Activated CD4-positive, alpha-beta T cell treated with anti-CD3 and anti-CD28 coated beads, Interleukin-2, amount 50 U/mL, for 48 hours (primary cell): ENCODE measurements around the gene NPTX1.

Source experiments
- DNase-seq, 2 experiments: peaks; one replicate each; pipeline ENCODE4 v3.0.0-alpha.2; 2020

Gene NPTX1

DNA sequence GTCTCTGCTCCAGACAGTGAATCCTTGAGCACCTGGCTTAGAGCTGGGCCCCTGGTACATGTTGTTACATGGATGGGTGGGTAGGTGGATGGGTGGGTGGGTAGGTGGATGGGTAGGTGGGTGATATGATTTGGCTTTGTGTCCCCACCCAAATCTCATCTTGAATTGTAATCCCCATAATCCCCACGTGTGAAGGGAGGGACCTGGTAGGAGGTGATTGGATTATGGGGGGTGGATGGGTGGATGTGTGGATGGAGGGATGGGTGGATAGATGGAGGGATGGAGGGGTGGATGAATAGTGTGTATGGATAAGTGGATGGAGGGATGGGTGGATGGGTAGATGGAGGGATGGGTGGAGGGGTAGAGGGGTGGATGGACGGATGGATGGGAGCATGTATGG, 26.6 kb upstream of the NPTX1 start:
- no peak for DNase-seq

DNA sequence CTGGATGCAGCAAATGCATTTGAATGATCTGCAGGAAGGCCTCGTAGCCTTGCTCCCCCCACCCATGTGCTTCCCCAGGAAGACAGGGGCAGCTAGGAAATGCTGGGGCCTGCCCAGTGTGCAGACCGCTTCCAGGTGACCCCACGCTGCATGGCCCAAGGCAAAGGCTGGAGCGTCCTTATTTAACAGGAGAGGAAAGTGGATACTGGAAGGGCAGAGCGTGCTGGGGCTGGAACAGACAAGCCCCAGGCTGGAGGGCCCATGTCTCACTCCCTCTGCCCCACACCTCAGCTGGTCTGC, 26.1 kb upstream of the NPTX1 start:
- DNase-seq: no peak

DNA sequence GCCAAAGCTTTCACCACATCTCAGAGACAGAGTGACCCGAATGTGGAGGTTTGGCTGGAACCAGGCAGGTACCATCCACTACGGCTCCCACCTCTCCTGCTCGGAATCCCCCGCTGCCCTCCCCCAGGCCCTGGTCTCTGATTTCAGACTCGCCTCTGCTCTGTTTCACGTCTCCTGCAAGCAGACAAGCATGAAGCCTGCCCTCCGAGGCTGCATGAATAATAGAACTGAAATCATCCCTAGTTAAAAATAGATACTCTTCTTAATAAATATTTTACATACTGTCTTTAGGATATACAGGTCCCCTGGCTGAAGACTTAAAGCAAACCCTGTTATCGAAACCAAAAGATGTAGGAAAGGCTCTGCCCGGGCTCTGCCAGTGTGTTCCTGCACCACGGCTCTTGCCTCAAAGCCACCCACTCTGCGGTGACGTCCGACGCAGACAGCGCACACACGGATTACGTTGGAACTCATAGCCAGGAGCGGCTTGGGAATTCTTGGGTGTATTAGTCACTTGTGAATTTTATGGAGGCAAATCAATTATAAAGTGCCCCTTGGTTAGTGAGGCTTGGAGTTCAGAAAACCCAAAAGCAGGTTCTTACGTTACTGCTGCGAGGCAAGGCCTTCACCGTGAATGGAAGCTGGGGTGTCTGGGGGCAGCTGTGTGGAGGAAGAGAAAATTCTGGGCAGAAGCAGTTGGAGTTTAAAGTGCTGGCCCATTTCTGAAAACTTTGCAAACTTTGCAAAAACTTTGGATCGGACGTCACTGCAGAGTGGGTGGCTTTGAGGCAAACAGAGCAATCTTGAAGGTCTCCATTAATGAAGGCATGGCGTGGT, 25.6 kb upstream of the NPTX1 start:
- no peak for DNase-seq

DNA sequence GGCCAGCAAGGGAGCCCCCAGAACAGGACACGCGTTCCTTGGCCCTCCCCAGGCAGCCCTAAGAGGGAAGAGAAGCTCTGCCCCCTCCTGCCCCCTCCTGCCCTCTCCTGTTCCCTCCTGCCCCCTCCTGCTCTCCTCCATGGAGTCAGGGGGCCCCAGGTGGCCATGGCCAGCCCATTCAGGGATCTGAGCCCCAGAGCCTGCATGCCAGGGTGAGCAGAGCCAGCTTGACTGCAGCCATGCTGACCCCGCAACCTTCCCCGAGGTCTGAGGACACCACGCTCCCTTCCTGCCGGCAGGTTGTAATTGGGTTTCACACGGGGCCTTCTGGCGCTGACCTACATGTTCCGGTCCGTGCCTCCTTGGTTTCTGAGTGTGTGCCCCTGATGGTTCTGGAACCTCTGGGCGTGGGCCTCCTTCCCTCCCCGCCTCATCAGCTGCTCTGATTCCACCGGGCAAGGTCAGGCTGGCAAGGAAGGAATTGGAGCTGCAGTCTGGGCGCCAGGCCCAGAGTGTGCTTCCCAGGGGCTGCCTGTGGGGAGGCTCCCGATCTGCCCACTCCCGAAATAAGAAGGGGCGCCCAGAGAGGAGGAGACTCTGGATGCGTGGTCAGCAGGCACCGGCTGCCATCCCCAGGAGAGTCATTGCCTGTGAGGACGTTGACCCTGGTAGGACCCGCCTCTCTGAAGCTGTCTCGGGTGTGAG, 23.7 kb upstream of the NPTX1 start:
- no peak for DNase-seq

DNA sequence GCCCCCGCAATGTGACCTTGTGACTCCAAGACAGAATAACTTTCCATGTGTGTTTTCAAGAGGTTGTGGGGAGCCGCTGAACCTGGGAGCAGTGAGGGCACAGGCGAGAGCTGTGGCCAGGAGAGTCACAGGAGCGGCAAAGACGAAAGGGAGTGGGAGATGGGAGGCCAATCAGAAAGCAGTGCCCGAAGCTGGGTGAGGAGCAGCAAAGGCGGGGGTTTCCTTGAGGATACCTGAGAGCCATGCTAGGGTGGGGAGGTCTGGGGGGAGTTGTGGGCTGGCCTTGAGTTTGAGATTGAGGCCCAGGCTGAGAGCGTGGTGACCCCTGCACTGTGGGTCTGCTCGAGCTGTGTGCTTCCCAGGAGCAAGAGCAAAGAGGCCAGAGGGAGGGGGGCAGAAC, 23.2 kb upstream of the NPTX1 start:
- DNase-seq: no peak

DNA sequence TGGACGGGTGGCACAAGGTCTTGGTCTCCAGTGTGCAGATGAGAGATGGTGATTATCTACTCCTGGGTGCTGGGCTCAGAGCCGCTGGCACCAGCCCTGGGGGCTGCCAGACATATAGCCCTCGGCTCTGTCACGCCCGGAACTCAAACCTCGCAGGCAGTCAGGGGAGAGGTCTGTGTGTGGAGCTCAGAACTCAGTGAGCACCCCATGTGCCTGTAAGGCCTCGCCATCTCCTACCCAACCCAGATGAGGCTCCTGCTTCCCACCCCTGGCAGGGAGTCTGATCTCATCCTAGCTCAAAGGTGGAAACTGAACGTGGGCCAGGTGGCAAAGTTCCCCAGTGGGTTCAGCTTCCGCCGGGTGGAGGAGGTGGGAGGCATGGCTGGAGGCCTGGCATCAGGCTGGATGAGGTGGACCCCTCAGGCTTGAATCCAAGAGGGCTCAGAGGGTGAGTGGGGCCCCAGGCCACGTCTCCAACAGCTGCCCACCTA, 22.6 kb upstream of the NPTX1 start:
- no peak for DNase-seq

DNA sequence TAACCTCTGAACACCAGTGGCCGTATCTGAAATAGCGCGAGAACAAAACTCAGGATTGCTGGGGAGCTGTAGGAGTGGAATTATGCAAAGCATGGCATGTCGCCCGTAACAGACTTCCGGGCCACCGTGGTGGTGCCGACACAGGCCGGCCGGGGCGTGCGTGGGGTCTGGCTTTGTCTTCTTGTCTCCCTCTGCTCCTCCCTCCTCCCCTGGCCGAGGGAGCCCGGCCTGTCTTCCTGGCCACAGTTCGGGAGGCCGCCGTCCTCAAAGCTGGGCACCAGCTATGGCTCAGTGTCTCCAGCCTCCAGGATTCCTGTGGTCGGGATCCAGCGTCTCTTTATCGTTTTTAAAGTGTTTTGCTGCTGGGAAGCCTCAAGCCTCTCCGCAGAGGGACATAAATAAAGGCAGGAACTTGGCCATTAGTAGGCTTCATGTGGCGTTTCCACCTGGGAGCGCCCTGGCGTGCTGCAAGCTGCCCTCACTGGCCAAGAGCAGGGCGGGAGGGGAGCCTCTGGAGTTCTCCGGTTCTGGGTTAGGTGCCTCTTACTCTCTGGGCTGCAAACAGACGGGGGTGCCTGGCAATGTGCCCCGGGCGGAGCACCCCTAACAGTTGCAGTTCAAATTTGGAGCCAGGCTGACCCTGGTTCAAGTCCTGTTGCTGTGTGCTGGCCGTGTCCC, 22.0 kb upstream of the NPTX1 start:
- no peak for DNase-seq

DNA sequence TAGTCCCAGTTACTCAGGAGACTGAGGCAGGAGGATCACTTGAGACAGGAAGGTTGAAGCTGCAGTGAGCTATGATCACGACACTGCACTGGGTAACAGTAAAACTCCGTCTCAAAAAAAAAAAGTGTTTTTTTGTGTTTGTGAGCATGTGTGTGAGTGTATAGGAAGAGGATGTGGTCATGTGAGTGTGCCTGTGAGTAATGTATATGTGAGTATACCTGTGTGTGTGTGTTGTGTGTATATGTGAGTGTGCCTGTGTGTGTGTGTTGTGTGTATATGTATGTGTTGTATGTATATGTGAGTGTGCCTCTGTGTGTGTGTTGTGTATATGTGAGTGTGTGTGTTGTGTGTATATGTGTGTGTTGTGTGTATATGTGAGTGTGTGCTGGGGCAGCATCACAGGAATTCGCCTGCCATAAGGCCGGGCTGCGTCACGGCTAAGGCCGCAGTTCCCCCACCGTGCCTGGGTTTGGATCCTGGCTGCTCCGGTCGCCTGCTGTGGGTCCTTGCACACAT, 21.4 kb upstream of the NPTX1 start:
- DNase-seq: no peak

DNA sequence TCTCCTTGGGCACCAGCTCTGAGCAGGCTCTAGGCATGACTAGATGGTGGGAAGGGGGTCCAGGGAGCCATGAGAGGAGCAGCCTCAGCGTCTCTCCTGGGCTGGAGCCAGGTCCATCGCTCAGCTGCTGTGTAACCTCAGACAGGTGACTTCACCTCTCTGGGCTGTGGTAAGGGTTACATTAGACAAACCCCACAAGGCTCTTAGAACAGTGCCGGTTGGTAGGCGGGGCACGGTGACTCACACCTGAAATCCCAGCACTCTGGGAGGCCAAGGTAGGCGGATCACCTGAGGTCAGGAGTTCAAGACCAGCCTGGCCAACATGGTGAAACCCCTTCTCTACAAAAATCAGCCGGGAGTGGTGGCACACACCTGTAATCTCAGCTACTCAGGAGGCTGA, 18.1 kb upstream of the NPTX1 start:
- peak in 1 of 2 experiments; percentile 19 for DNase-seq

DNA sequence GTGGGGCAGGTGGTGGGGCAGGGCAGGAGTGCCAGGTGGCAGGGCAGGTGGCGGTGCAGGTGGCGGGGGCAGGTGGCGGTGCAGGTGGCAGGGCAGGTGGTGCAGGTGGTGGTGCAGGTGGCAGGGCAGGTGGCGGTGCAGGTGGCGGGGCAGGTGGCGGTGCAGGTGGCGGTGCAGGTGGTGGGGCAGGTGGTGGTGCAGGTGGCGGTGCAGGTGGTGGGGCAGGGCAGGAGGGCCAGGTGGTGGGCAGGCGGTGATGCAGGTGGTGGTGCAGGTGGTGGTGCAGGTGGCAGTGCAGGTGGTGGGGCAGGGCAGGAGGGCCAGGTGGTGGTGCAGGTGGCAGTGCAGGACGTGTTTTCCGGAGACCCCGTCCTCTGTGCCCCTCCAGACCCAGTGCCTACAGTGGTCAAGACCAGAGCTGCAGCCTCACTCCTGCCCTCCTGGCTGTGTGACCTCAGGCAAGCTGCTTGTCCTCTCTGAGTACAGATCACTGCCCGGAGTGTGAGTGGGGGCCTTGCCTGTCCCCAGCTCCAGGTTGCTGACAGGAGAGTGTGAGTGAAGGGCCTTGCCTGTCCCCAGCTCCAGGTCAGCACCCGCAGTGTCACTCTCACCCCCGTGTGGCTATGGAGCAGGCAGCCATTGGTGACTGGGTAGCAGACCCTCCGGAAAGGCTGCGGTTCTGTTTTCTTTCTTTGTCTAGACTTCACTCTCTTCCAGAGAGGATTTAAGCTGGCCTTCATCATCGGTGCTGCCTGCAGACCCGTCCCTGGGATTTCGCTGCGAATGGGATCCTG, 16.1 kb upstream of the NPTX1 start:
- no peak for DNase-seq

DNA sequence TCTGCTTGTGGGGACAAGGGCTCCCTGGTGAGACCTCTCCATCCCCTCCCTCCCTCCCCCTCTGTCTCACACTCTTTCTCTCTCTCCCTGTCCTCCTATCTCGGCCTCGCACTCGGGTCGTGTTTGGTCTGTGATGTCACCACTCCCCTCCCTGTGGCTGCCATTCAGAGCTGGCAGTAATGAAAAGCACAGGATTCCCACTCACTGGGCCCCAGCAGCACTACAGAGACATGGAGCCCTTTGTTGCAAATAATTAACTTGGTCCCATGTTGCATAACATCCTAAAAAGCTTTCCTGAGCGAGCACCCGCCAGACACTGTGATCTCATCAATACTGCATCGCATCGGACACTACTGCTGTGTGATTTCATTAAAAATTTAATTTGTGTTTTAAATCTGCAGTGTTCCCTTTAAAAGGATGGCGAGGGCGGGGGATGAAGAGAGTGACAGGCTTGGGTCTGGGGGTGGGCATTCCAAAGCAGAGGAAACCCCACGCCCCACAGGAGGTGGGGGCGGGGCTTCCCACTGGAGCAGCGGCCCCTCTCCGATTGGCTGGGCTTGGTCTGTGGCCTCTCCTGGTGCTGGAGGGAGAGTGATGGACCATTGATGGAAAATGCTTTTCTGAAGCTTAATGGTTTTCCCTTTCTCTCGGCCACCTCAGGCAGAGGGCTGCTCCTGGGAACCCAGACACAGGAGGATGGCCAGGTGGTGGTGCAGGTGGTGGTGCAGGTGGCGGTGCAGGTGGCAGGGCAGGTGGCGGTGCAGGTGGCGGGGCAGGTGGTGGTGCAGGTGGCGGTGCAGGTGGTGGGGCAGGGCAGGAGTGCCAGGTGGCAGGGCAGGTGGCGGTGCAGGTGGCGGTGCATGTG, 15.3 kb upstream of the NPTX1 start:
- no peak for DNase-seq

DNA sequence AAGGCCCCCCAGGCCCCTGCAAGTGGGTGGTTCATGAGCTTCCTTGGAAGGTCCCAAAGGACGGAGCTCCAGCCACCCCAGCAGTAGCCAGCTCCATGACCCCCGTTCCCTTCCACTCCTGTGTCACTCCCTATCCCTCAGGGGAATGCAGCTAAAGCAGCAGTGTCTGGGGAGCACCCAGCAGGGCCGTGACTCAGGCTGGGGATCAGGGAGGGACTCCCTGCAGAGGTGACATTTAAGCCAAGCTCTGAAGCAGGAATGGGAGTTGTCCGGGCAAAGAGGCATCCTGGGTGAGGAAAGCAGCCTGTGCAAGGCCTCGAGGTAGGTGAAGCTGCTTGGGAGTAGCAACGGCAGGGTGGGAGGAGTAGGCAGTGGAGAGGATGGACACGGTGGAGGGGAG, 11.1 kb upstream of the NPTX1 start:
- no peak for DNase-seq

DNA sequence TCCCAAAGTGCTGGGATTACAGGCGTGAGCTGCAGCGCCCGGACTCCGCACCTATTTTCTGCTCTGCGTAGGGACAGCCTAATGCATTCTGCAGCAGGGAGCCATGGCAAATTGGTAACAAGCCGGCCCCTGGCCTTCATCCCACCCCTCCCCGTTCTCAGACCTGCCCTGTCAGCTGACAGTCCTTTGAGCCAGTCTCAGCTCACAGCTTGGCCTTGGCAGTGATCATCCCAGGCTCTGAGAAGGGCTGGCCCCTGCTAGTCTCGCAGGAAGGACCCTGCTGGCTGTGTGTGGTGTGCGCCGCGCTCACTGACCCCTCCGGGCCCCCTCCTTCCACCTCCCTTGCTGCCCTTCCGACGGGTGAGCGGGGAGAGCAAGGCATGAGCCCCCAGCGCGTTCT, 10.3 kb upstream of the NPTX1 start:
- no peak for DNase-seq

DNA sequence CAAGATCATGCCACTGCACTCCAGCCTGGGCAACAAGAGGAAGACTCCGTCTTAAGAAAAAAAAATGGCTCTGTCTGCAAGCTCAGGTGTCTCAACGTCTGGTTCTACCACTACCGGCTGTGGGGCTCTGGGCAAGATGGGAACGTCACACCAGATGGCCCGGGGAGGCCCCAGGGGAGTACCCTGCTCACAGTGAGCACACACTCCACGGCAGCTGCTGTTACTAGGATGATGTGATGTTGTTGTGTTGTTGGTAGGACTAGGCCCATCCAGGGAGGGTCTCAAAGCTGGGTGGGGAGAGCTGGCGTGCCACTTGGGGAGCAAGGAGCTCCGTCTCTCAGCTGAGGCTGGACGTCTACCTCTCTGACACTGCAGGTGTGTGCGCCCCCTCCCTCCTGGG, 9.4 kb upstream of the NPTX1 start:
- no peak for DNase-seq

DNA sequence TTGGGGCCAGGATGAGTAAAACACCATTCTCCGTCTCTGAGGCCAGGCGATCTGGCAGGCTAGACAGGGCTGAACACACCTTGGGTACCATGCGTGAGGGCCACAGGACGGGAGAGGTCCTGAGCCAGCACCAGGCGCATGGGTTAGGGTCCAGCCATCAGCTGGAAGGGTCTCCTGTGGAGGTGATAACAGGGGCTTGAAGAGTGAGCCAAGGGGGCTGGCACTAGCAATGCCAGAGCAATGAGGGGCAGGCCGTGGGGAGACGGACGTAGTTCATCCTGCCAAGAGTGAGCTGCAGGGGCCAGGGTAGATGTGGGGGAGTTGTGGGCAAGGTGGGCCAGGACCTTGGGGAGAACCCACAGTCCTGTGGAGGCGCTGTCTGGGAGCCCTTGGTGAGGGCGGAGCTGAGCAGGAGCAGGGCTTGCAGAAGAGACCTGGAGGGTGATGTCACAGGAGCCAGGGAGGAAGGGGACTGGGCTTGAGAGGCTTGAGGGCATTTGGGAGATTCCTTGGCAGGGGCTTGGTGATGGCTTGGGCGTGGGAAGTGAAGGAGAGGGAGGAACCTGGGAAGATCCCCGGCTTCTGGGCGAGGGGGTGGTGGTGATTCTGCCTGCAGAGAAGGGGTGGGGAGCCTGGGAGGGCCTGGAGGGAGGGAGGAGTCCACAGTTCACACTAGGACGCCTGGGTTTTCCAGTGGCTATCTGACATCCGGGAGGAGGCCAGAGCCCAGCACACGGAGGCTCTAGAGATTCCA, 6.3 kb upstream of the NPTX1 start:
- DNase-seq: no peak

DNA sequence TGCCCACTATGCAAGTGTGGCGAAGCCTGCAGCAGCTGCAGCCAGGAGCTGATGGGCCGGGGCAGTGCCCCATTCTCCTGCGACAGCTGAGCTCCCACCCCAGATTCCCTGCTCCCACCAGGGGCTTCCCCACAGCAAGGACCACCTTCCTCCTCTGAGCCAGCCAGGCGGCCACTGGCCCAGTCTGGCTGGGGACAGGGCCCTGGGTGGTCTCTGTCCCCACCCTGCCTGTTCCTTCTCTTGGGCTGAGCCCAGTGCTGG, 5.6 kb upstream of the NPTX1 start:
- DNase-seq: no peak

DNA sequence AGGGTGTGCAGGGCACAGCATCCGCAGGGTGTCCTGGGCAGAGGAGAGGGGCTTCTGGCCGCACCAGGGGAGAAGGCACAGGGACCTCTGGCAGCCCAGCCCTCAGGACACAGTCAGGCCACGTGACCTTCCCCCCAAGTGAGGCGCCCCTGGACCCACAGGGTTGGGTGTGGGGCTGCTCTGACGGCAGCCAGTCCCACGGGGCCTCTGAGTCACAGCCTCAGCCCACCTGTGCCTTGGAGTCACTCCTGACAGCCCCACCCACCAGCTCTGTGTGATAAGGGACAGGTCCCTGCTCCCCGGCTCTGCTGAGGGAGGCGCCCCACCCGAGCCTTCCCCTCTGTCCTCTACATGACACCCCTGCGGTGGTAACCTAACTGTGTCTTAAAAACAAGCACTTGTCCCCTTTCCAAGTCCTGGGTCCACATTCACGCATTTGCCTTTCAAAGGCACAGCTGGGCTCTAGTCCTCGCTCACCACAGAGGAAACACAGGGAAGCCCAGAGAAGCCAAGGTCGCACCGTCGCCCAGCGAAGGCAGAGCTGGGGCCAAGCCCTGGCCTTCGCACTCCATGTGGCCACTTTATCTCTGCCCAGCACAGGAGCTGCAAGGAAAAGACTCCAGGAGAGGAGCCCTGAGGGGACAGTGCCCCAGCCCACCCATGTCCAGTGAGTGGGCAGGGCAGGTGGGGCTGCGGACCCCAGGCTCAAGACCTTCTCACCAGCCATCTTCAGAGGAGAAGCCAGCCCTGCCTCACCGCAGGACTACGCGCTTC, 5.1 kb upstream of the NPTX1 start:
- no peak for DNase-seq

DNA sequence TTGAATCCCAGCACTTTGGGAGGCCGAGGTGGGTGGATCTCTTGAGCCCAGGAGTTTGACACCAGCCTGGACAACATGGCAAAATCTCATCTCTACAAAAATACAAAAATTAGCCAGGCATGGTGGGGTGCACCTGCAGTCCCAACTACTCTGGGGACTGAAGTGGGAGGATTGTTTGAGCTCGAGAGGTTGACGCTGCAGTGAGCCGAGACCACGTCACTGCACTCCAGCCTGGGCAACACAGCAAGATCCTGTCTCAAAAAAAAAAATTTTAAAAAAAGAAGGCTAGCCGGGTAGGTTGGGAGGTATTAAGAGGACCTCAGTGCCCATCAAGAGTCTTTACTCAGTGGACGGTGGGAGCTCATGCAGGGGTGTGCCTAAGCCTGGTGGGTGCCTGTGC, 3.8 kb upstream of the NPTX1 start:
- no peak for DNase-seq

DNA sequence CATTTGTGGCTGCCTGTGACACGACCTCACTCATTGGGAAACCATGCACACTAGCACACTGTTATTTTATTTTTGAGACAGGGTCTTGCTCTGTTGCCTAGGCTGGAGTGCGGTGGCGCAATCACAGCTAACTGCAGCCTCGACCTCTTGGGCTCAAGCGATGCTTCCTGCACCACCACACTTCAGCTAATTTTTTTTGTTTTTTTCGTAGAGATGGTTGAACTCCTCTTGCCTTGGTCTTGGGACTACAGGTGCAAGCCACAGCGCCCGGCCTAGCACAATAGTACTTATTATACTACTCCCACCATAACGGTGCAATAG, 2.8 kb upstream of the NPTX1 start:
- DNase-seq: no peak

DNA sequence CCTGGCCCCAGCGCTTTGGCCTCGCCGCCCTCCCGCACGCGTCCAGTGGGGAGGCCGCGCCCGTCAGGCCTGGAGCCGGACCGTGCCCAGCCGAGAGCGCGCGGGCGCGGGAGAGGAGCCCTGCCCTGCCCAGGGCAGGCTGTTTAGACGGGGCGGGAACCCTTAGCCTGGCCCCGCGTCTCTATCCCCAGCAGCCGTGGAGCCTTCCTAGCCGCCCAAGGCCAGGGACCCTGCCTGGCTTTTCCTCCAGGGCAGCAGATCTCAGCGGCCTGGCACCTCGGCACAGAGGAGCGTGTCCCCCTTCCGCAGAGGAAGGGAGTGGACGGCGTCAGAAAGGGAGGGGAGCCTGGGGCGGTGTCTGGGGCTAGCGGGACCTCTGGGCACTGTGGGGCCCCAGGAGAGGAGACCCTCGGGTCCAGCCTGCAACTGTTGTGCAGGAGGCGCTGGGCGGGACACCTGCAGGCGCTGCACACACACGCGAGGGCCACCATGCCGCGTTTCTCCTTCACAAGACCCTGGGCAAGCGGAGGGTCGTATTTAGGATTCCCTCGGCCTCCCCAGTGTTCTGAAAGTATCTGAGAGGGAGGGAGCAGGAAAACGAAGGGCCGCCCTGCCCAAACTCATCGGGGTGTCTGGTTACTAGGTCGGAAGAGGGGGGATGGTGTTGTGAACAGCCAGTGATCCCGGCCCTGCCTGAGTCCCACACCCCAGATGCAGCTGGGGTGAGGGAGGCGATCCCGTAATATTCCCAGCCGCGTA, 2.3 kb upstream of the NPTX1 start:
- peak; percentile 6 to 10 for DNase-seq
